Measurements from ENCODE around the gene CAB39.

The CAB39 gene

GRCh38 chr2:230784795-230785194, 72.2 kb downstream of the CAB39 start:
- no peak for DNase-seq (ENCODE audit: low read depth in 2 of 2)

- DNase-seq (ENCODE audit: low read depth in 2 of 2): no peak
Observed at GRCh38 chr2:230785346-230785745, 72.7 kb downstream of the CAB39 start.

DNA sequence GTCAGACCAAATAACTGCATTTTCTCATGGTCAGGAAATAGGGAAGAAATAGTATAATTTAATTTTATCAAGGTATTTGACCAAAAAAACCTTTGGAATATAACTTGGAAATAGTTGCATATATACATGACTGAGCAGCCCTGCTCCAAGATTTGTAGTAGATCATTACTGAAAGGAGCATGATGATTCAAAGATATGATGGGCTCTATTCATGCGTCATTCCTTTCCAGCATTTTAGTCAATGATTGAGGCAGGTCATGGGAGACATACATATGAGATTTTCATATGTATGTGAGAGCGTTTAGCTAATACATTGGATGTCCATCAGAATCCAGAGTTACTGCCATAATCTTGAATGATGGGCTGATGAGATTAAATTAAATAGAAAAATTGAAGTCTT, 74.5 kb downstream of the CAB39 start:
- DNase-seq (ENCODE audit: low read depth in 2 of 2): no peak

- no peak for DNase-seq (ENCODE audit: low read depth in 2 of 2)
Observed at GRCh38 chr2:230788554-230789175, 76.0 kb downstream of the CAB39 start.

DNA sequence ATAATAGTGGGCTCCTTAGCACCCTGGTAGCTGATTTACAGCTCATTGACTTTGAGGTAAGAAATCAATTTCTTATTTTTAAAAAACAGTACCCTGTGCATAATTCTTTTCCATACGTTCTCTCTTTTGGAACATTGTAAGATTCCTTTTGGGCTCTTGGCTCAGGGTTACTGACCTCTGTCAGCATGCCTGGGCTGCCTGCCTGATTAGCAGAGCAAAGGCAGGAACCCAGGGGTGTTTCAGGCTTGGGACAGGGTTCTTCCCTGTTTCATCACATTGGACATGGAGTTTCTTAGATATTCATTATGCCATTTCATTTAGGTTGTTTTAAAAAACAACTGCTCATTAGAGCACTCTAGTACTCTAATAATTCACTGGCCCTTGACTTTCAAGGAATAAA, 78.3 kb downstream of the CAB39 start:
- no peak for DNase-seq (ENCODE audit: low read depth in 2 of 2)

DNA sequence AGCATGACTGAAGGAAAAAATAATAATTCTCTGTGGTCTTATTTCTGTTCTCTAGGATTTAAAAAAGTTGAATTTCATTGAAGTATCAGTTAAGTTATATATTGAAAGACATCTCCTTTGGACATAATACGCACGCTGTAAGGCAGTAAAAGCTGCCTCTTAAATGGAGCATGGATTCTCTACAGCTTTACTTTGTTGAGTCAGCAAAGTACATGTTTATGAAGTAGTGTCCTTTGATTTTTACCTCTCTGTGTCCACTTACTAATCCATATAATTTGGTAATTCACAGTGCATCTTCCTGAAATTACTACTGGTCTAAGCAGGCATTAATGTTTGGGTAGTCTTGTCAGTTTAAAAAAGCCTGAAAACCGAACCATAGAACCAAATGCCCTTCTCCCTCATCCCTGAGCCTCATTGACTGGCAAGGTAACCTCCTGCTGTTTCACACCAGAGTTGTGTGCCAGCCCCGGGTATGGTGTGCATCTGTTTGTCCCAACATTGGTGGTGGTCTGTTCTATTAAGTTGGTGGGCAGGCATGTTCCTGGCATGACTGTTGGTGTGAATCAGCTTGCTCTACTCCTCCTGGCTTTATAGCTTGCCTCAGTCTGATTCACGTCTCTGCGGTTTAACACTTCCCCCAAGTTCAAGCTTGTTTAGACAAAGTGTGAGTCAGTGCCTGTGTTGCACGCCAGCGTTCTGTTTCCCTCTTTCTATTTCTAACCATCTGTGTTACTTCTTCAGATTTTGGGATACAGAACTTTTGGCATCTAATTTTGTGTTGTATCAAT, 81.1 kb downstream of the CAB39 start:
- peak; percentile 37 to 54 for DNase-seq (ENCODE audit: low read depth in 2 of 2)

GRCh38 chr2:230794497-230794896, 81.9 kb downstream of the CAB39 start:
- DNase-seq (ENCODE audit: low read depth in 2 of 2): no peak

GRCh38 chr2:230795856-230796255, 83.2 kb downstream of the CAB39 start:
- no peak for DNase-seq (ENCODE audit: low read depth in 2 of 2)

DNA sequence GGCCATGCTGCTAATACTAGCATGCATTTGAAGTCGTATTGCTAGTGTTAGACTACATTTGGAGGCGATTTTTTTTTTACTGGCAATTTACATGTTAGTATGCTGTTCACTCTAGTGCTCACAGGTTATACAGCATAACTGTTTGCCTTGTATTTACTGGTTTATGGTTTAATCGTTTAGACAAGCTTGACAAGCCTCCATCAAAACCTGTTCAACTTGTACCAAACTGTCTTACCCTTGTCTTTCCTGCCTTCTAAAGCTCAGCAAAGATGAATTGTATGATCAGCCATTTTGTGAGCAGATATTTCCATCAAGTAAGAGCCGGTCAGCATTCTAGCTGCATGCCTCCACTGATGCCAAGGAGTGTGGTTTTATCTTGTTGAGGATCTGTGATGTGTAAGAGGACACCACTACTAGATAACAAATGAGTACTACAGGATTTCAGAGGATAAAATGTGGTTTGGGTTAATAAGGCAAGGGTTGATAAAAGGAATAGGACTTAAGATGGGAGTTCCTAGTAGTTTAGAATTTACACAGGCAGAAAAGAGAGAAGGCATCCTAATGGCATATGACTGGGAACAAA, 83.7 kb downstream of the CAB39 start:
- DNase-seq (ENCODE audit: low read depth in 2 of 2): no peak

DNA sequence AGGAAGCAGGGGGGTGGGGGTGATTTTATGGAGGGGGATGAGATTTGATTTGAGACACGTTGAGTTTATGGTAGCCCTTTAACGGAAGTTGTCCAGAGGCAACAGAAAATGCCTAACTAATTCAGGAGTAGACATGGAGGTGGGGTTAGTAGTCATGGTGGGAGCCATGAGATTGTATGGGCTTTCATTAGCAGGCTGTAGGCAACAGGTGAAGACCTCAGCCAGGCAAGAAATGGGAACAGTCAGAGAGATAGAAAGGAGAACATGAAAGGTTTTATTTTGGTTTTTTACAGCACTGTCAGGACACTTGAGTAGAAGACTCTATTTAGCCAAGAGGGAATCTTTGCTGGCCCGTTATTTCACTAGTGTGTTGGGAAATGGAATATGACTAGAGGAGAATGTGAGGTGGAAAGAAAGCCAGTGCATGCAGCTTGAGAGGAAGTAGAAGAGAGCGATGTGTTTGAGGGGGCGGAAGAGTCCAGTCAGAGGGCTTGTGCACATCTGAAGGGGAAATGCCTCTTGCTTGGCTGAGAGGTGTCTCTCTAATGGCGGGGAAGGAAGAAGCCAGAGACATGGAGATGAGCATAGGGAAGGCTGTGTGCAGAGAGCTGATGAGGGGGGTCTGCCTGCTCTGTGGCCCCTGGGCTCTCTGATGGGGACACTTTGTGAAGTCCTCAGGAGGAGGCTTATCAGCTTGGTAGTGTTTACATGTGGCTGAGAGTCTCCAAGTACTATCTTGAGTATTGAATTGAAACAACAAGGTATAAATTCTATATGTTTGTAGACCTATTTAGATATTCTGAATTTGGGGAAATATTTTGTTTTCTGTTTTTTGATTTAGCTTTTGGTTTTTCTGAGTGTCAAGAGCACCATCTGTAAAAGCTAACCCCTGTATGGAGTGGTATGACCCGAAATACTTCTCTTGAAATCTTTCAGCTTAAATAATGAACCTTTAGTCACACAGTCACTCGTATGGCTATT, 85.2 kb downstream of the CAB39 start:
- no peak for DNase-seq (ENCODE audit: low read depth in 2 of 2)

- DNase-seq (ENCODE audit: low read depth in 2 of 2): peak in 1 of 2 donors; percentile 56
Observed at GRCh38 chr2:230798769-230799399, 86.2 kb downstream of the CAB39 start.

DNA sequence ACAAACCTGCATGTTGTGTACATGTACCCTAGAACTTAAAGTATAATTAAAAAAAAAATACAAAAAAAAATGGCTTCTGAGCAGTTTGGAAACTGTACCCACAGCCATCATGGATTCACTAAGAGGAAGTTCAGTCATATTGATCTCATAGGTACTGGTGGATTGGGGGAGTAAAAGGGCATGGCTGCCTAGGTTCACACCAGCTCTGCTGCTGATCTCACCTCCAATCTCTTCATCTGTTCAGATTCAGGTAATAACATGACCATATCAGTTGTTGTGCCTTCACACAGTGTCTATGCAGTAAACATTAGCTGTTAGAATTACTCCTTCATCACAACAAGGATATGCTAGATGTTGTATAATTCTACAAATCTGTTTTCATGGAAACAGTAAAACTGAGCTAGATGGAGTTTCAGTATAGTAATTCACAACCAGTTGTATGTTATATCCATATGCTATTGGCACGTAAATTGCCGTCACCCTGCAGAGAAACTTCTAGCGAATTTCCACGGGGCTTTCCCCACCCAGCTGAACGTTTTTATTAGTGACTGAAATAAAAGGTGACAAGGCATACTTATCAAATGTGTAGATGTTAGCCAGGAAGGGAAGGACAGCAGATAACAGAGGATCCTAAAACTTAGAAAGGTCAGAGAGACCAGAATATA, 92.8 kb downstream of the CAB39 start:
- DNase-seq (ENCODE audit: low read depth in 2 of 2): no peak

DNA sequence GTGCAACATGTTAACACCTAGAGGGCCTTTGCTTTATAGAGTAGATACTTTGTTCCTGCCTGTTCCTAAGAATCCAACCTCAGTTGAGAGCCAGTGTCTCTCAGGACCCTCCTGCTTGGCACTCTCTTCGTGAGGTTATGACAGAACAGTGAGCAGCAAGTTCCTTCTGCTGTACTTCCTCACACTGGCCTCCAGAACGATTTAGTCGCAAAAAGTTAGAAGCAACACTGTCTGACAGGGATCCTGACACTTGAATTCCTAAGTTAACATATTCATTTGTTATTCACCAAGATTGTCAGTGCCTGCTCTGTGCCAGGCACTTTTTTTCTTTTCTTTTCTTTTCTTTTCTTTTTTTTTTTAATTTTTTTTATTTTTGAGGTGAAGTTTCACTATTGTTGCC, 95.1 kb downstream of the CAB39 start:
- no peak for DNase-seq (ENCODE audit: low read depth in 2 of 2)

DNA sequence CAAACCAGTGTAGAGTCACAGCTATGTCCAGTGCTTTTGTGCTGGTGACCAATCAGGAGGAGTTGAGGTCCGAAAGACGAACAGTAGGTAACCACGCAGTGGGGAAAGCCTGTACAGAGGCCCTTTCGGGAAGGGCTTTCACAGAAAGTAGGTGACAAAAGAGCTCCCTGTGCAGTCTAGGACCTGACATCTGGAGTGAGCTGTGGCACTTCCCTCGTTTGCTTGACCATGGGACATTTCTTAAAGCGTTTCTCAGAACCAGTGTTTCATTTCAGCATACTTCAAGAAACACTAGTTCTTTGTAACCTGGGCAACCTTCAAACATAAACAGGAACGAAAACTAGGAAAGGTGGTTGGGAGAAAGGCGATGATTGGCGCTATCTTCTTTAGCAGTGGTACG, 96.4 kb downstream of the CAB39 start:
- DNase-seq (ENCODE audit: low read depth in 2 of 2): no peak

GRCh38 chr2:230809677-230810251, 97.1 kb downstream of the CAB39 start:
- no peak for DNase-seq (ENCODE audit: low read depth in 2 of 2)

DNA sequence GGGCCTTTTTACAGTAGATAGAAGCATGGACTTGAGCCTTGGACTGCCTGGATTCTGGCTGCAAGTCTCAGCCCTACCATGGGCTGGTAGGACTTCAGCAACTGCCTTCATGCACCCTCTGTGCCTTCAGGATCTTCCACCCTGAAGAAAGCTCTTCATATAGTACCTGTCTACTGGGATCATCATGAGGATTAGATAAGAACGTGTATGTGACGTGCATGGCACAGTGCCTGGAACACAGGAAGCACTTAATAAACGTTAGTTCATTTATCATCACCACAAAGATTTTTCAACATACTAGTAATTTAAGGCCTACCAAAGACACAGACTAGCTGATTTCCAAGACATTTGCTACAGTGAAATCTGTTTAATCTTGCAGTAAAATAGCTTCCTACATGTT, 98.9 kb downstream of the CAB39 start:
- DNase-seq (ENCODE audit: low read depth in 2 of 2): no peak

DNA sequence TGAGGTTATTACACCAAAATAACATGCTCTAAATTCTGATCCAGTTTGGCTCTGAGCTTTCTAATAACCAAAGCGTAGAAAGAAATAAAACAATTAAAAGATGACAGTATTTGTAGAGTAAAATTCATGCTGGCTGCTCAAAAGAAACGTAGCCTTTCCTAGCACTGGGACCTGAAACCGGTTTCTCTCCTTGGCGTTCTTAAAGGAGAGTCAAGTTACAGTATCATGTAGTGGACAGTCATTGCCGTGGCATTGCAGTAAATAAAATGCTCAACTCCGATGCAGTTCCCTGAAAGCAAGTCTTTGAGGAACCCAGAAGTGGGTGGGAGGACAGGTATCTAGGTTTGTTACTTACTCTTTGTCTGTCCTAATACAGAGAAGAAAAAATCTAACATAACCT, 99.4 kb downstream of the CAB39 start:
- no peak for DNase-seq (ENCODE audit: low read depth in 2 of 2)

- no peak for DNase-seq (ENCODE audit: low read depth in 2 of 2)
Observed at GRCh38 chr2:230814616-230815015, 102.0 kb downstream of the CAB39 start.

GRCh38 chr2:230815088-230815487, 102.4 kb downstream of the CAB39 start:
- no peak for DNase-seq (ENCODE audit: low read depth in 2 of 2)

- no peak for DNase-seq (ENCODE audit: low read depth in 2 of 2)
Observed at GRCh38 chr2:230816735-230817134, 104.1 kb downstream of the CAB39 start.

DNA sequence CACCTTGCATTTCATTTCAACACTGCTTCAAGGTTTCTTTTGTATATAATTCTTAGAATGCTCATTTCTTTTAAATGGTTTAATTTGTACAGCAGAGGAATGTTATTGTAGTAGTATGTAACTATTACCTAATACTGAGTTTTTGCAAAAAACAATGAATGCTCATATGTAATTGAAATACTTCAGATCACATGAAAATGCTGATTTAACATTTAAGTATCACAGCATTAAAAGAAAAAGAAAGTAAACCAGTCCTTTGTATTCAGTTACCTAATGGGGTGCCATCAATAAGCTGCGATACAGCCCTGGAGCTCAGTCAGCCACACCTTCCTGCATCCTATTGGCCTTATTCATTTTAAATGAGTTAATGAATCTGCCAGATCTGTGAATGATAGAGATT, 106.8 kb downstream of the CAB39 start:
- DNase-seq (ENCODE audit: low read depth in 2 of 2): no peak

All from activated CD4-positive, alpha-beta T cell treated with anti-CD3 and anti-CD28 coated beads for 24 hours (primary cell).